ENCODE results near the gene TMEM185B.

DNA sequence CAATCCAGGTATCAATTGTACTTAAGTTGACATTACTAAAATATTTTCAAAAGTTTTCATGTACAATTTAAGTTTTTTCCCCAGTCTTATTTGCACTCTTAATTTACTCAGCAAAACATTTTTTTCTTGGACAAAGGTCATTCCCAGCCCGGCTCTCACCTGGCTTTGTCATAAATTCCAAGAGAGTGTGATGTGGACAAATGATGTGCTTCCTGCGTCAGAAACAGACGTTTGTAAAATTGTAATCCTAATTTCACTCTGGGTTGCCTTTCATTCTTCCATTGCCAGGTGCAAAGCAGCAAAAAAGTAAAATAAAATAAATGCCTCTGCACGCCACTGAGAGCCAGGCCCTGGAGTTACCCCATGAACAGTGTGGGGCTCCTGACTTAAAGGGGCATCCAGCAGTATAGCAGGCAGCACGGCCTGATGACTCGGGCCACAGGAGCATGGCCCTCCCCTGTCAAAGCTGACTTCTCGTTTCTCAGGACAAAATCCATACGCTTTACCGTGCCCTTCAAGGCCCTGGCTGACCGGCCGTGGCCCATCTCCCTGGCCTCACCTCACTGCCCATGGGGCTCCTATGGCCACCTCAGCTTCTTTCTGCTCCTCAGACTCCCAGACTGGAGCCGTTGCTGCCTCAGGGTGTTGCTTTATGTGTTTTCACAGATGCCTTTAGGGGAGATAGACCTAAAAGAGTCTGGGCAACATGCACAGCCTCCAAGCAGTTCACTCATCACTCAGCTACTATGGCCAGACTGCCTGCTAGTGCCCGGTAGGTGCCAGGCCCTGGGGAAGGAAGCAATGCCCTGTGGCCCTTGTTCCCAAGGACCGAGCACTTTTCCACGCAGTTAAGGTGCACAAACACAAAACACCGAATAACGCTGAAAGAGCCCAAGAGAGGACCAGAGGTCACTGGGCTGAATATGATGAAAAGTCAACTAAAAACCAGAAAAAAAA, 7.6 kb upstream of the TMEM185B start:
- TF ChIP-seq GATA3 (IDR thresholded peaks at IDR 0.05; ENCODE audit: low read depth, low read length) (no peak), GATA2 (IDR thresholded peaks at IDR 0.05; ENCODE audit: low read depth, low read length) (no peak)

All from SH-SY5Y (cell line).